Measurements from ENCODE around the gene KRTAP13-1.

DNA sequence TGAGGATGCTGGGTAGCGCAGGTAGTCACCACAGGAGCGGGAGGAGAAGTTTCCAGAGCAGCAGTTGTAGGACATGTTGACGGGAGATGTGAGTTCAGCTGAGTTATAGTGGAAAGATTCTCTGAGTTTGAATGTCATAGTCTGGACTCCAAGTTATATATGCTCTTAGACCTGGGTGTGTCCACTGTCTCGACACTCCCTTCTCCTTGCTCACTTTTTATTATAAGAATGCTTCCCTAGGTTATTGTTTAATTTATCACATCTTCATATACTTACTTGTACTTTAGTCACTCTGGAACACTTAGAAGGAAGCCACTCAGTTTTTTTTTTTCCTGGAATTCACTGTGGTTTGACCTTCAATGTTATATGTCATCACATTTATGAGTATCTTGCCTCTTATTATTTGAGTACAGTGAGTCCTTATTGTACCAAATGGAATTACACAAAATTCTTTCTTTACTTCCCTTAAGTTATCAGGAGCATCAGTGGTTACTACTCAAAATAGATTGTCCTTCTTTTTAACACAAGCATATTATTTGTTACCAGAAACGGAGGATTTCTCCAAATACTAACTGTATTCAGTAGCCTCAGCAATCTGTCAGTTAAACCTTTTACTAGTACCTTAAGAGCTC lies 23.6 kb upstream of the KRTAP13-1 start, which contains the start of gene KRTAP13-2:
- TF ChIP-seq, protein P1, sequence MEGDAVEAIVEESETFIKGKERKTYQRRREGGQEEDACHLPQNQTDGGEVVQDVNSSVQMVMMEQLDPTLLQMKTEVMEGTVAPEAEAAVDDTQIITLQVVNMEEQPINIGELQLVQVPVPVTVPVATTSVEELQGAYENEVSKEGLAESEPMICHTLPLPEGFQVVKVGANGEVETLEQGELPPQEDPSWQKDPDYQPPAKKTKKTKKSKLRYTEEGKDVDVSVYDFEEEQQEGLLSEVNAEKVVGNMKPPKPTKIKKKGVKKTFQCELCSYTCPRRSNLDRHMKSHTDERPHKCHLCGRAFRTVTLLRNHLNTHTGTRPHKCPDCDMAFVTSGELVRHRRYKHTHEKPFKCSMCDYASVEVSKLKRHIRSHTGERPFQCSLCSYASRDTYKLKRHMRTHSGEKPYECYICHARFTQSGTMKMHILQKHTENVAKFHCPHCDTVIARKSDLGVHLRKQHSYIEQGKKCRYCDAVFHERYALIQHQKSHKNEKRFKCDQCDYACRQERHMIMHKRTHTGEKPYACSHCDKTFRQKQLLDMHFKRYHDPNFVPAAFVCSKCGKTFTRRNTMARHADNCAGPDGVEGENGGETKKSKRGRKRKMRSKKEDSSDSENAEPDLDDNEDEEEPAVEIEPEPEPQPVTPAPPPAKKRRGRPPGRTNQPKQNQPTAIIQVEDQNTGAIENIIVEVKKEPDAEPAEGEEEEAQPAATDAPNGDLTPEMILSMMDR (IDR thresholded peaks at IDR 0.05) = no peak
- no peak for TF ChIP-seq POLR2A (IDR thresholded peaks at IDR 0.05)
